RPMI8226 (cell line): ENCODE data around the gene MLYCD.
"Not testable (repeated sequence)": the region's sequence is repeated elsewhere in the genome, so short reads cannot be mapped to it uniquely, and the experiment has no call there.

Experiments
- DNase-seq: peaks from one replicate; pipeline ENCODE4 v3.0.0-alpha.2; 2015

Gene MLYCD

GRCh38 chr16:83926726-83927397 lies 27.9 kb downstream of the MLYCD start:
- peak; percentile 63 for DNase-seq

GRCh38 chr16:83928341-83929055 lies 29.6 kb downstream of the MLYCD start:
- DNase-seq = no peak

GRCh38 chr16:83929811-83930555 lies 31.1 kb downstream of the MLYCD start:
- DNase-seq = no peak

GRCh38 chr16:83930730-83931500 lies 32.0 kb downstream of the MLYCD start:
- no peak for DNase-seq

- DNase-seq = no peak
Observed at GRCh38 chr16:83931556-83931955, 32.6 kb downstream of the MLYCD start.

GRCh38 chr16:83932304-83932703 lies 33.4 kb downstream of the MLYCD start:
- DNase-seq = no peak

- no peak for DNase-seq
Observed at GRCh38 chr16:83932955-83933673, 34.2 kb downstream of the MLYCD start.

GRCh38 chr16:83933885-83934683 lies 35.2 kb downstream of the MLYCD start:
- no peak for DNase-seq

- DNase-seq = no peak
Observed at GRCh38 chr16:83934684-83934977, 35.7 kb downstream of the MLYCD start.

GRCh38 chr16:83935005-83935857 lies 36.3 kb downstream of the MLYCD start:
- DNase-seq = peak; percentile 18

- no peak for DNase-seq
Observed at GRCh38 chr16:83935858-83936255, 36.9 kb downstream of the MLYCD start.

GRCh38 chr16:83936581-83937165 lies 37.8 kb downstream of the MLYCD start:
- DNase-seq = no peak

- no peak for DNase-seq
Observed at GRCh38 chr16:83937267-83937666, 38.4 kb downstream of the MLYCD start.

GRCh38 chr16:83937922-83938885 lies 39.3 kb downstream of the MLYCD start:
- DNase-seq = no peak

- no peak for DNase-seq
Observed at GRCh38 chr16:83939266-83939855, 40.4 kb downstream of the MLYCD start.

GRCh38 chr16:83940119-83940518 lies 41.2 kb downstream of the MLYCD start:
- no peak for DNase-seq

GRCh38 chr16:83940630-83941378 lies 41.9 kb downstream of the MLYCD start:
- no peak for DNase-seq

- DNase-seq = not testable (repeated sequence)
Observed at GRCh38 chr16:83941546-83941945, 42.6 kb downstream of the MLYCD start.
